Measurements from ENCODE around the gene RAP1GDS1.
A peak's percentile ranks its signal among the peaks of the same experiment; 100 is the strongest.

RAP1GDS1 gene

DNA sequence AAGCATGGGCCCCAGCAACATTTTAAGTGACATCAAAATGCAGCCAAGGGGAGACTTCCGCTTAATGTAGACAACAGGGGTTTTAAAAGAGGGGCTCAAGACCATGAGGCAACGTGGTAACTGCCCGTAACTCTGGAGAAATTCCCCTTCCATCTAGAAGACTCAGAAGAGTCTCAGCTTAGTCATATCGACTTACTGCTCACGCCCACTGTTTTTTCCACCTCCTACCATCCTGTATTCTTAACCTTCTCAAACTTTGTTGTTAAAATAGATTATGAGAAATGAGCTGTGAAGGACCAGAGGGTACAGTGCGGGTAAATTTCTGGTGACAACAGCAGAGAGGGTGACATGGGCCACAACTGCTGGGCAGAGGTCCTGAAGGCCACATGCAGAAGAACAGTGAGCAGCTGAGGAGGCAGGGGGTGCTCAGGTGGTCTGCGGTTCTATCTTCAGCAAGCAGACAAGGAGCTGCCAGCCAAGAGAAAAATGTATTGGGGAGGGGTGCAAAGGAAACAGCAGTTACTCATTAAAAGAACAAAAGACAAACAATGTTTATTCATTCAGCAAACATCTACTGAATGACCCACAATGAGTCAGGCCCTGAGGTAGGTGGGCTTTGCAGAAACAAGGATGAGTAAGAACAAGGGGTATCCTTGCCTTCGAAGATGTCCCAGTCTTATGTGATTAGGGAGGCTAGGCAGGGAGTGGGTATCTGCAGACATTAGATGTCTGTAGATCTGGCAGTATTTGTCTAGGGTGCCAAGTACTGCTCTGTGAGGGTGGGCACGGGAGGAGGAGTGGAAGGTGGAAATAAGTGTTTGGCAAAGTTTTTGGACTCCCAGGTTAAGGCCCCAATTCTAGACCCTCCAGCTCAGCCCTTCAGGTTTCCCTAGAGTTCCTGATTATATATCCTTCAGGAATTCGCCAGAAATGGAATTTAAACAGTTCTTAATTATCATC lies 221.9 kb downstream of the RAP1GDS1 start:
- peak in 1 of 3 donors; percentile 47 for DNase-seq (ENCODE audit: low read depth in 3 of 3)

DNA sequence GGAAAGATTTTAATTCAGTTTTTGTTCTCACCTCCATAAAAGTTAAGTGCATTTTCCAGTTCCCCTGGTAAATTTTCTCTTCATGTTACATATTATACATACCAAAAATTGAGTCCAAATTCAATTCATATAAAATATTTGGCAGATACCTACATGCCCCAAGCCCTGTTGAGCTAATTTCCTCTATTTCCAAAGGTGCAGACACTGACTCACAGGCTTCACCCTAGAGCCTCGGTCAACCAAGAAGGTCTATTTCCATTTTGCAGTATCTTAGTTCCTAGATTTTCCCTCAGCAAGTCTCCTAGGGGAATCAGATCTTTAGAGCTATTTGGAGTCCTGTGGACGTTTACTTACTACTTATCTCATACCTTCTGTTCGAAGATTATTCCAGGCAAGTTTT lies 222.8 kb downstream of the RAP1GDS1 start:
- no peak for DNase-seq (ENCODE audit: low read depth in 3 of 3)

DNA sequence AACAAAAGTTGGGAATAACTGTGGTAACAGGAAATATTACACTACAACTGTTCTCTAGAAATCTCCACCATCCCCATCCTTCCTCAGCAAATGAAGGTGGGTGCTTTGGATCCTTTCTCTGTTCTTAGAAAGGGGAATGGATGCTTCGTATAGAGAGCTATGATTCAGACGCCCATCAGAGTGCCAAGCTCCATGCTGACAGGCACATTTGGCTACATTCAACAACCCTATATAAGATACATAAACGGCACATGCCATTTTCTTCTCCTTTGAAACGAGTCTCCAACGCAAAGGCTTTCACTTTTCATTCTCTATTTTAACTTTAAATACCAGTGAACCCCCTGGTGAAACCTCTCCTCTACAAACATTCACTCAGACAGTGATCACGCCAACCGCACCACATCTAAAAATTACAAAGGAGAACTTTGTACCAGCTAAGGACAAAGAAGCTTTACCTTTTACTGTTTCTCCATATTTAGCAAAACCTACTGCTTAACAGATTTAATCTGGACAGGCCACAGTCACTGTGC lies 224.7 kb downstream of the RAP1GDS1 start:
- DNase-seq (ENCODE audit: low read depth in 3 of 3): no peak

DNA sequence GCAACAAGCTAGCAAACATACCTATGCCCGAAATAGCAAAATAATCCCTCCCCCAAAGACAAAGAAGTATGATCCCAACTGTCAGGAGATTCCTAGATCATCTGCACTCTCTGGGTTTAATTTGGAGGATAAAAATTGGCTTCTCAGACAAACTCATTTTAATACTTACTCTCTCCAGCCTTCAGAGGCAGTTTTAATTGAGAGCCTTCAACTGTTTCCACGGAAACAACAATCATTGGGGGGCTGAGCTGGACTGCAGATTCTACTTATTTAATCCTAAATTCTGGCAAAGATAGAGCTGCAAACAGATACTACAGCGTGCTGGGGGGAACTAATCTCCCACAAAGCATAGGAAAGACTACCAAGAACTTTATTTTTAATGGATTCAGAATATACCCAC lies 229.1 kb downstream of the RAP1GDS1 start:
- DNase-seq (ENCODE audit: low read depth in 3 of 3): no peak

DNA sequence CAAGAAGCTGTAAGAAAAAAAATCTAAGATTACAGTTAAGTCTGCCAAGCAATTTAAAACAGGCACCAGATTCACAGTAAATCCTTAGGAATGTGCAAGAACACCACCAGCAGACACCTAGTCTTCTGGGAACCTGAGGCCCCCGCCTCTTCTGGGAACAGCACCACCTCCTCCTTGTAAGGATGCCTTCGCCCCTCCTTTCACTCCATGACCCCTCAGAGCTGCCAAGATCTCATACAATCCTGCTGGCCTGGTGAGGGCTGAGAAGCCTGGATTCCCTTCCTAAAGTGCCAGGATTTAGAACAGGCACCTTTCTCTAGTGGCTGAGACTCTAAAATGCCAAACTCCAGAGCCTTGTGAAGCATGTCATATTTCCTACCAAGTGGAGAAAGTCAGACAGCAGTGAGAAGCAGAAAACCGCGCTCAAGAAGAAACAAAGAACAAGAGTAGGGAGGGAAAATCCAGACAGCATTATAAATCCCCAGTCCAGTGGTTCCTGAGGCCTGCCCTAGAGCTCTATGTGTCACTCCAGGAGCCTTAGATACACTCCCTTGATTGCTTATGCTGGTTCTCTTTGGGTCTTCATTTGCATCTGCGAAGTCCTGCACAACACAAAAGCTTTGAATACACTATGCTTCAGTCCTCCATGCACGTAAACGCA lies 230.8 kb downstream of the RAP1GDS1 start:
- DNase-seq (ENCODE audit: low read depth in 3 of 3): no peak

DNA sequence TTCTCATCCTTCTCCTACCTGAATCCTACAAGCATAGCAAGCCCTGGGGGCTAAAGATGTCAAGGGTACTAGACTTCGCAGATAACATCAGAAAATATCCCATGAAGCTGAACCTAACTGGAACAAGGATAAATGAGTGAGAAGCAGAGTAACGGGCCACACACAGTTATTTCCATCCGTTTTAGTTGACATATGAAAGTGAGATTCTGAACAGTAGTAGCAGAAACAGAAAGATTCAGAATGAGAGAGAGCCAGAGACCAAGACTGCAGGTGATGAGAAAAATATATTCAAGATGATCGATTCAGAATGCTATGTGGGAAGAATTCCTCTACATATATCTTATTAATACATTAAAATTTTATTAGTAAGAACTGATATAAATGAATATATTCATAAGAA lies 232.1 kb downstream of the RAP1GDS1 start:
- DNase-seq (ENCODE audit: low read depth in 3 of 3): no peak
